ENCODE data around the gene C1RL. TPM values are rescaled to one million over a fixed set of nuclear protein-coding genes. Genes with fewer than 3 reads are reported as not detected.
"Not testable (repeated sequence)": the region's sequence is repeated elsewhere in the genome, so short reads cannot be mapped to it uniquely, and the experiment has no call there.

Gene C1RL
- total RNA-seq, 8 experiments from 2014 or later, result 1.5 to 61.5 (median 11.1) TPM

GRCh38 chr12:7107636-7108002 lies 1.4 kb downstream of the C1RL start:
- Histone ChIP-seq H3K4me3 (peak overlapping the region in 4 of 5 donors; percentile 27 to 38 (median 30)), H3K27ac (no peak overlapping the region), H3K4me1 (replicated peaks in 1 of 2) (peaks cover 5 to 12% of the 10 kb centered on the region in 2 donors)
- in situ Hi-C loops (cut with MboI; ENCODE audit: low pct_unique_long_range_greater_than_20kb in 2 of 9, low sequenced_read_pairs in 9 of 9, unreplicated experiment in 9 of 9), result loop anchor here in 3 of 9 experiments (25.0 kb wide), 2 partner anchors 145 to 170 kb away; partner anchors contain the start of genes ATN1 (in 2 of the 3), C12orf57 (in 2 of the 3), RNU7-1 (in 2 of the 3) and EMG1 (in 1 of the 3)
- no peak for ATAC-seq (replicated peaks in 6 of 8)
- WGBS, 10 experiments, result 6 to 83% (median 50%) methylated on average over 2 to 3 of the region's 3 CpGs; no CpG with 5 or more reads in 1 of the 10 experiments

DNA sequence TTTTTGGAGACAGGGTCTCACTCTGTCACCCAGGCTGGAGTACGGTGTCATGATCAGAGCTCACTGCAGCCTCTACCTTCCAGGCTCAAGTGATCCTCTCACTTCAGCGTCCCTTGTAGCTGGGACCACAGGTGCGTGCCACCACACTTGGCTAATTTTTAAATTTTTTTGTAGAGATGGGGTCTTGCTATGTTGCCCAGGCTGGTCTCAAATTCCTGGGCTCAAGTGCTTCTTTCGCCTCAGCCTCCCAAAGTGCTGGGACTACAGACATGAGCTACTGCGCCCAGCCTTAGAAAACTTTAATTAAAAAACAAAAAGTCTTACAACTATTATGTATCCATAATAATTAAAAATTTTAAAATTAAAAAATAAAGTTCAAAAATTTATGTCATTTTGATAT lies 1.8 kb downstream of the C1RL start:
- 88 to 100% (median 98%) methylated on average over 1 to 5 of the region's 5 CpGs for WGBS, 10 experiments
- in situ Hi-C loops (cut with MboI; ENCODE audit: low pct_unique_long_range_greater_than_20kb in 2 of 9, low sequenced_read_pairs in 9 of 9, unreplicated experiment in 9 of 9), result loop anchor here in 3 of 9 experiments (25.0 kb wide), 2 partner anchors 145 to 170 kb away; partner anchors contain the start of genes ATN1 (in 2 of the 3), C12orf57 (in 2 of the 3), RNU7-1 (in 2 of the 3) and EMG1 (in 1 of the 3)
- not testable (repeated sequence) for ATAC-seq (replicated peaks in 6 of 8); H3K4me3 ChIP-seq; H3K27ac ChIP-seq
- peaks cover 5 to 12% of the 10 kb centered on the region in 2 donors for H3K4me1 ChIP-seq (replicated peaks in 1 of 2)

DNA sequence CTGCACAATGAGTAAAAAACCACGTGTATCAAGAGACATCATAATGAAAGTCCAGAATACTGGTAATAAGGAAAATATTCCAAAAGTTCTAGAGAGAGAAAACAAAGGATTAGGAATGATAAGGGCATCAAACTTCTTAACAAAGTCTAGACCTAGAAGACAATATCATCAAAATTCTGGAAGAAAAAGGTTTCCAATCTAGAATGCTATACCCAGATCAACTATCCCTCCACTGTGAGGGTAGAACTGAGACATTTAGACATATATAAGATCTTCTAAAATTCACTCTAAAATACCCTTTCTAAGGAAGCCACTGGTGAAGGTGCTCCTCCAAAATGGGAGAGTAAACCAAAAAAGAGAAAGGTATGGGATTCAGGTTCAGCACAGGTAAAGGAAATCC lies 2.9 kb downstream of the C1RL start:
- H3K4me3 ChIP-seq, result no peak overlapping the region
- in situ Hi-C loops (cut with MboI; ENCODE audit: low pct_unique_long_range_greater_than_20kb in 2 of 9, low sequenced_read_pairs in 9 of 9, unreplicated experiment in 9 of 9), result loop anchor here in 3 of 9 experiments (25.0 kb wide), 2 partner anchors 144 to 169 kb away; partner anchors contain the start of genes ATN1 (in 2 of the 3), C12orf57 (in 2 of the 3), RNU7-1 (in 2 of the 3) and EMG1 (in 1 of the 3)
- H3K4me1 ChIP-seq (replicated peaks in 1 of 2), result peaks cover 5 to 12% of the 10 kb centered on the region in 2 donors
- ATAC-seq (replicated peaks in 6 of 8), result no peak
- H3K27ac ChIP-seq, result no peak overlapping the region
- WGBS, 10 experiments, result 43 to 100% (median 88%) methylated on average over 1 of the region's 1 CpG; no CpG with 5 or more reads in 1 of the 10 experiments

DNA sequence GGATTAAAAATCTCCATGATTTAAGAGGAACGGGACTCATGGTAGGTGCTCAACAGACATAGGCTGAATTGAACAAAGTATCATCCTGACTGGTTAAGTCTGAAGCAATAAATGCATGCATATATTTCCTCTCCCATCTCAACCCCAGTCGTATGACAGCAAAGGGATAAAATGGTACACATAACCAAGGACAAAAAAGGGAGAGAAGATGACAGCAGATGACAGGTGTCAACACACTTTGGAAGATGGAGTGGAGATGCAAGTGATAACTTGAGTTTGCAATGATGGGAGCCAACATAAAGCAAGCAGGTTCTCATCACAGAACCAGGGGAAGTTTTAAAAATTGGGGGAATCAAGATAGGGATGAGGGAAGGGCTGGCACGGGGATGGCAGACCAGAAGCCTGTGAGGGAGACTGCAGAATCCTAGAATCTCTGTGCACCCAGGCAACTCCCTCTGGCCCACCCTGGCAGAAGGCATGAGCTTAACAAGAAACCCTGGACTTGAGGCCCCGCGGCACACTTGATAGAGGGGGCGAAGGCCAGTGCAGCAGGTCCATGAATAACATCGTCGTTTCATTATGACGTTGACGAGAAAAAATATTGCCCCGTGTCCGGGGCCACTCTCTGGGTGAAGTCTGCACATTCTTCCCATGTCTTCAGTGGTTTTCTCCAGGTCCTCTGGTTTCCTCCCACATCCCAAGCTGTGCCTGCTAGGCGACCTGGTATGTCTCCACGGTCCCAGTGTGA lies 5.0 kb downstream of the C1RL start:
- in situ Hi-C loops (cut with MboI; ENCODE audit: low pct_unique_long_range_greater_than_20kb in 2 of 9, low sequenced_read_pairs in 9 of 9, unreplicated experiment in 9 of 9), result loop anchor here in 3 of 9 experiments (25.0 kb wide), 2 partner anchors 142 to 167 kb away; partner anchors contain the start of genes ATN1 (in 2 of the 3), C12orf57 (in 2 of the 3), RNU7-1 (in 2 of the 3) and EMG1 (in 1 of the 3)
- Histone ChIP-seq H3K4me1 (replicated peaks in 1 of 2) (peaks cover 5 to 12% of the 10 kb centered on the region in 2 donors), H3K4me3 (no peak overlapping the region), H3K27ac (no peak overlapping the region)
- ATAC-seq (replicated peaks in 6 of 8), result no peak
- WGBS, 10 experiments, result 68 to 96% (median 89%) methylated on average over 1 to 10 of the region's 14 CpGs; no CpG with 5 or more reads in 1 of the 10 experiments

DNA sequence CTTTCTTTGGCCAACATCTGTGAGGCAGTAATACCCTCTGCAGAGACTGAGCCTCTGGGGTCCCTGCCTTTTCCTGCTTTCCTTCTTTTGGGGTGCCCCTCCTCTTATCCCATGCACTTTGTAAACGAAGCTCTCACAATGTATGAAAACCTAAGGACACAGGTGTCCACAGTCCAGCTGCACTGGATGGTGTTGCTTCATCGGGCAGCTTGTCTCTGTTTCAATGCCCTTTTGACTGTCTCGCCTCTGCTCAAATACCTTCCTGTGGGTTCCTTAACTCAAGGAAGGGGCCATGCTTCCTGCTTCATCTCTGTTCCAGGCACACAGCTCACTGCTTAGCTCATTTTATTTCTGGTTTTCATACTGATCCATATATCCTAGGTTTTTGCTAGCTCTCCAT lies 6.4 kb downstream of the C1RL start:
- in situ Hi-C loops (cut with MboI; ENCODE audit: low pct_unique_long_range_greater_than_20kb in 2 of 9, low sequenced_read_pairs in 9 of 9, unreplicated experiment in 9 of 9), result loop anchor here in 3 of 9 experiments (25.0 kb wide), 2 partner anchors 140 to 165 kb away; partner anchors contain the start of genes ATN1 (in 2 of the 3), C12orf57 (in 2 of the 3), RNU7-1 (in 2 of the 3) and EMG1 (in 1 of the 3)
- Histone ChIP-seq H3K27ac (no peak overlapping the region), H3K4me1 (replicated peaks in 1 of 2) (peaks cover 0 to 1% of the 10 kb centered on the region in 2 donors), H3K4me3 (no peak overlapping the region)
- no peak for ATAC-seq (replicated peaks in 6 of 8)
- 50 to 100% (median 82%) methylated on average over 1 to 3 of the region's 3 CpGs; no CpG with 5 or more reads in 2 of the 10 experiments for WGBS, 10 experiments

DNA sequence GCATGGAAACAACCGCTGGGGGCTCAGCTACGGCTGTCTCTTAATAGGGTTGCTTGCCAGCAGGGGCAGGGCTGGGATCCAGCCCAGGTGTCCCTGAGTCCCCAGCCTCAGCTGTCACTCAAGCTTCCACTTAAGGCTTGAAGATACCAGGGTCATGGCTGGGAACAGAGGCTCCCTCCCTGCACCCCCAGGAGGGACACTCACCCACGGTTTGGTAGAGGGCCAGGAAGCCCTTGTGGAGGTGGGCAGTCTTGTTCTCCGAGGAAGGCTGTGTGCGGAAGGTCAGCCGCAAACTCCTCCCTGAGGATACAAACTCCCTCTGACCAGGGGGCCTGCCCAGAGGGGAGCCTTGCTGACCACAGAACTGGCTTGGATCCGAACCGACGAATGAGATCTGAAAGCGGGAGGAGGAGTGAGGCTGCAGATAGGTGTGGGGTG lies 7.3 kb downstream of the C1RL start:
- in situ Hi-C loops (cut with MboI; ENCODE audit: low pct_unique_long_range_greater_than_20kb in 2 of 9, low sequenced_read_pairs in 9 of 9, unreplicated experiment in 9 of 9), result loop anchor here in 3 of 9 experiments (25.0 kb wide), 2 partner anchors 139 to 164 kb away; partner anchors contain the start of genes ATN1 (in 2 of the 3), C12orf57 (in 2 of the 3), RNU7-1 (in 2 of the 3) and EMG1 (in 1 of the 3)
- no peak overlapping the region for H3K4me3 ChIP-seq
- no peak for ATAC-seq (replicated peaks in 6 of 8)
- 67 to 100% (median 80%) methylated on average over 1 to 6 of the region's 10 CpGs; no CpG with 5 or more reads in 4 of the 10 experiments for WGBS, 10 experiments
- no peaks in the 10 kb centered on the region for H3K4me1 ChIP-seq (replicated peaks in 1 of 2)
- no peak overlapping the region for H3K27ac ChIP-seq

DNA sequence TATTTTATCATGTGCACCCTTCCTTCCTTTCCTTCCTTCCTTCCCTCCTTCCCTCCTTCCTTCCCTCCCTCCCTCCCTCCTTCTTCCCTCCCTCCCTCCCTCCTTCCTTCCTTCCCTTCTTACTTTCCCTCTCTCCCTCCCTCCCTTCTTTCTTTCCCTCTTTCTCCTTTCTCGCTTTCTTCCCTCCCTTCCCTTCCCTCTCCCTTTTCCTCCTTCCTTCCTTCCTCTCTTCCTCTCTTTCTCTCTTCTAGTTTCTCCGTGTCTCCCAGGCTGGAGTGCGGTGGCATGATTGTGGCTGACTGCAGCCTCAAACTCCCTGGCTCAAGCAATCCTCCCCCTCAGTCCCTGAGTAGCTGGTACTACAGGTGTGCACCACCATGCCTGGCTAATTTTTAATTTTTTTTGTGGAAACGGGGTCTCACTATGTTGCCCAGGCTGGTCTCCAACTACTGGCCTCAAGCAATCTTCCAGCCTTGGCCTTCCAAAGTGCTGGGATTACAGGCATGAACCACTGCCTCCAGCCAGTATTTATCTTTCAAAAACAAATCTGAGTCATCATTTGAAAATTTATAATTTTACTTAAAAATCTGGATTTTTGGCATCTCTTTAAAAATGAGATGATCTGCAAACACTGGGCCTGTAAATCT lies 7.8 kb downstream of the C1RL start:
- in situ Hi-C loops (cut with MboI; ENCODE audit: low pct_unique_long_range_greater_than_20kb in 2 of 9, low sequenced_read_pairs in 9 of 9, unreplicated experiment in 9 of 9), result loop anchor here in 3 of 9 experiments (25.0 kb wide), 2 partner anchors 139 to 164 kb away; partner anchors contain the start of genes ATN1 (in 2 of the 3), C12orf57 (in 2 of the 3), RNU7-1 (in 2 of the 3) and EMG1 (in 1 of the 3)
- Histone ChIP-seq H3K4me3 (no peak overlapping the region), H3K4me1 (replicated peaks in 1 of 2) (no peaks in the 10 kb centered on the region), H3K27ac (no peak overlapping the region)
- WGBS, 10 experiments, result 67 to 100% (median 94%) methylated on average over 2 to 3 of the region's 4 CpGs; no CpG with 5 or more reads in 4 of the 10 experiments
- ATAC-seq (replicated peaks in 6 of 8), result no peak

DNA sequence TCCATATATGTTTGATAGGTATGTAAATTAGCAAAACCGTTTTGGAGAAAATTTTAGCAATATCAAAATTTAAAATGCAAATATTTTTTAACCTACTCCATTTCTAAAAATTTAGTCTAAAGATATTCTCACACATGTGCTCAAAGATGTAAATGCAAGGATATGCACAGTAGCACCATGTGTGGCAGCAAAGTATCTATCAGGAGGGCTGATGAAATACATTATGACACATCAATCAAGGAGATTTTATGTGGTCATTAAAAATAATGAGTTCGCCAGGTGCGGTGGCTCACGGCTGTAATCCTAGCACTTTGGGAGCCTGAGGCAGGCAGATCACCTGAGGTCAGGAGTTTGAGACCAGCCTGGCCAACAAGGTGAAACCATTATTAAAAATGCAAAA lies 8.8 kb downstream of the C1RL start:
- H3K4me1 ChIP-seq (replicated peaks in 1 of 2), result no peaks in the 10 kb centered on the region
- 0 to 88% (median 68%) methylated on average over 1 to 4 of the region's 4 CpGs; no CpG with 5 or more reads in 4 of the 10 experiments for WGBS, 10 experiments
- H3K4me3 ChIP-seq, result no peak overlapping the region
- in situ Hi-C loops (cut with MboI; ENCODE audit: low pct_unique_long_range_greater_than_20kb in 2 of 9, low sequenced_read_pairs in 9 of 9, unreplicated experiment in 9 of 9), result loop anchor here in 3 of 9 experiments (25.0 kb wide), 2 partner anchors 138 to 163 kb away; partner anchors contain the start of genes ATN1 (in 2 of the 3), C12orf57 (in 2 of the 3), RNU7-1 (in 2 of the 3) and EMG1 (in 1 of the 3)
- H3K27ac ChIP-seq, result no peak overlapping the region
- ATAC-seq (replicated peaks in 6 of 8), result no peak

- Histone ChIP-seq H3K27ac (no peak overlapping the region), H3K4me3 (no peak overlapping the region), H3K4me1 (replicated peaks in 1 of 2) (no peaks in the 10 kb centered on the region)
- WGBS, 10 experiments, result 44 to 100% (median 83%) methylated on average over 1 to 7 of the region's 9 CpGs; no CpG with 5 or more reads in 1 of the 10 experiments
- in situ Hi-C loops (cut with MboI; ENCODE audit: low pct_unique_long_range_greater_than_20kb in 2 of 9, low sequenced_read_pairs in 9 of 9, unreplicated experiment in 9 of 9), result no loop called here
- no peak for ATAC-seq (replicated peaks in 6 of 8)
These were observed 9.6 kb downstream of the C1RL start for GRCh38 chr12:7099290-7099996.

DNA sequence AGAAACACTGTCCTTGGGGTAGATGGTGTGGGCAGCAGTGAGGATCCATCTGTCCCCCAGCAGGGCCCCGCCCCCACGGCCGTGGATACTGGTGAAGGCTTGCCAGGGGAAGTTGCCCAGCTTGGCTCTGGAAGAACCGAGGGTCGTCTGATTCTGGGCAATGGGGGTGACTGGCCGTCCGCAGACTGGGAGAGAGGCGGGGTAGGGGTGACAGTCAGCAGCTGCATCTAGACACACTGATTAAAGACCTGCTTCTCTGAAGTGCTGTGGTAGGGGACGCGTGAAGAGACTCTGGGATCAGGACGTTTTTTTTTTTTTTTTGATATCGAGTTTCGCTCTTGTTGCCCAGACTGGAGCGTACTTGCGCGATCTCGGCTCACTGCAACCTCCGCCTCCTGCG lies 12.0 kb downstream of the C1RL start:
- 71 to 96% (median 84%) methylated on average over 4 to 7 of the region's 19 CpGs; no CpG with 5 or more reads in 6 of the 10 experiments for WGBS, 10 experiments
- in situ Hi-C loops (cut with MboI; ENCODE audit: low pct_unique_long_range_greater_than_20kb in 2 of 9, low sequenced_read_pairs in 9 of 9, unreplicated experiment in 9 of 9), result no loop called here

DNA sequence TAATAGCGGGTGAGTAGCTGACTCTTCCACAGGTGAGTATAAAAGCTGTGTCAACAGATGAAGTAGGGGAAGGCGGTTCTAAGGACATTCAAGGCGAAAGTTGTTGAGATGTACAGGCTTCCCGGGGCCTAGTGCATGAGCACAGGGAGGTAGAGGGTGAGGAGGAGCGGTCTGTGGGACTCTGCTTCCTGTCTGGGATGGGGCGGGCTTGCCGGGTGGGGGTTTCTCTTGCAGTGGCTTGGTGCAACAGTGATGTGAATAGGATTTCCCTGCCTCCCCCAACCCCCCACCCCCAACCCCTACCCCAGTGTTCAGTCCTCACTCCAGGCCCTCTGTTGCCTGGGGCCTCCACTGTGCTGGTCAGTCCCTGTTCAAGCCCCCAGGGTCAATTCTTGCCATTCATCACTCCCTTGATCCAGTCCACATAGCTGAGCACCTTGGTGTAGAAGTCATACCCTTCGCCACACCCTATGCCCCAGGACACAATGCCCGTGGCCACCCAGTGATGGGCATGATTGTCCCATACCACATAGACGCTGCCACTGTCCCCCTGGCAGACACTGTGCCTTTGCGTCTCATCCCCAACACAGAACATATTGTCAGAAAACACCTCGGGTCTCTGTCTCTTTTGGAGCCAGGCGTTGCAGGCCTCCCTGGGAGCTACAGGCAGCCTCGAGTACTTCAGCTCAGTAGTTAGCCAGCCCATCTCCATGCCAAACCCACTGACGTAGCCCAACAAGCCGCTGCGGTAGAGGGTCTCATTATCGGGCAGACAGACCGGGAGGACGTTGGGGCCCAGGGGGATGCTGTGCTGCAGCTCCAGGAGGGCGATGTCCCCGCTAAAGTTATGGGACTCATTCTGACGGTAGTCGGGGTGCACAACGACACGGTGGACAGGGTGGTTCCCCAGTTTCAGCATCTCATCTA lies 12.7 kb downstream of the C1RL start:
- 60 to 96% (median 71%) methylated on average over 1 to 11 of the region's 26 CpGs; no CpG with 5 or more reads in 1 of the 10 experiments for WGBS, 10 experiments
- in situ Hi-C loops (cut with MboI; ENCODE audit: low pct_unique_long_range_greater_than_20kb in 2 of 9, low sequenced_read_pairs in 9 of 9, unreplicated experiment in 9 of 9), result no loop called here
- Histone ChIP-seq H3K4me1 (replicated peaks in 1 of 2) (no peaks in the 10 kb centered on the region), H3K27ac (no peak overlapping the region), H3K4me3 (no peak overlapping the region)
- ATAC-seq (replicated peaks in 6 of 8), result no peak

More for the DNA sequence above, 12.0 kb downstream of the C1RL start:
- Histone ChIP-seq H3K4me3 (no peak overlapping the region), H3K27ac (no peak overlapping the region), H3K4me1 (replicated peaks in 1 of 2) (no peaks in the 10 kb centered on the region)
- no peak for ATAC-seq (replicated peaks in 6 of 8)

All from motor neuron (in vitro differentiated cells).